Mesodermal cell (in vitro differentiated cells): ENCODE results near the gene PVR.
"Not testable (repeated sequence)": the region's sequence is repeated elsewhere in the genome, so short reads cannot be mapped to it uniquely, and the experiment has no call there.

Experiments used
- H3K27ac ChIP-seq: 2 replicates; pipeline ENCODE4 v1.7.0; 2013; ENCODE audit warnings: mild to moderate bottlenecking, low read depth, low read length, moderate library complexity; ENCODE audit not compliant: severe bottlenecking
- H3K36me3 ChIP-seq: 2 replicates; pipeline ENCODE4 v1.7.1; 2013; ENCODE audit warnings: mild to moderate bottlenecking, low read length, moderate library complexity; ENCODE audit not compliant: control insufficient read depth, insufficient read depth
- H3K4me1 ChIP-seq: one replicate; pipeline ENCODE4 v1.7.1; 2013; ENCODE audit warnings: mild to moderate bottlenecking, low read length; ENCODE audit not compliant: insufficient read depth, control insufficient read depth, poor library complexity, severe bottlenecking
- H3K4me3 ChIP-seq: 2 replicates; pipeline ENCODE4 v1.7.0; 2013; ENCODE audit warnings: low read length, control low read depth, mild to moderate bottlenecking; ENCODE audit not compliant: insufficient read depth, poor library complexity, severe bottlenecking; ENCODE audit errors: extremely low read depth
- H3K9me3 ChIP-seq: 2 replicates; pipeline ENCODE4 v1.7.1; 2013; ENCODE audit warnings: mild to moderate bottlenecking, low read length, moderate library complexity; ENCODE audit not compliant: control insufficient read depth
- WGBS, 2 experiments: methylation state at CpG; one replicate each; pipeline ENCODE4 v1.1.5; 2013; ENCODE audit warnings: missing lambda C conversion rate in 2 of 2; ENCODE audit not compliant: insufficient coverage in 2 of 2; 5-methylcytosine and 5-hydroxymethylcytosine counted together

Gene PVR

GRCh38 chr19:44661205-44661604 lies 17.5 kb downstream of the PVR start:
- no peaks in the 10 kb centered on the region for H3K4me1 ChIP-seq
- no peak overlapping the region for H3K27ac ChIP-seq
- H3K9me3 ChIP-seq, result no peaks in the 10 kb centered on the region
- 91 to 94% methylated on average over 3 to 9 of the region's 11 CpGs for WGBS, 2 experiments
- peaks cover 74% of the 10 kb centered on the region for H3K36me3 ChIP-seq
- H3K4me3 ChIP-seq, result no peak overlapping the region

- peaks cover 67% of the 10 kb centered on the region for H3K36me3 ChIP-seq
Measured at GRCh38 chr19:44661904-44662303, 18.2 kb downstream of the PVR start.

GRCh38 chr19:44662691-44663385 lies 19.1 kb downstream of the PVR start:
- H3K4me1 ChIP-seq, result no peaks in the 10 kb centered on the region
- no peak overlapping the region for H3K4me3 ChIP-seq
- peaks cover 58% of the 10 kb centered on the region for H3K36me3 ChIP-seq
- H3K9me3 ChIP-seq, result no peaks in the 10 kb centered on the region
- no peak overlapping the region for H3K27ac ChIP-seq
- 99 to 100% methylated on average over 5 to 7 of the region's 7 CpGs for WGBS, 2 experiments

More at GRCh38 chr19:44661904-44662303, 18.2 kb downstream of the PVR start:
- H3K9me3 ChIP-seq, result no peaks in the 10 kb centered on the region
- H3K4me1 ChIP-seq, result no peaks in the 10 kb centered on the region
- H3K27ac ChIP-seq, result no peak overlapping the region
- H3K4me3 ChIP-seq, result no peak overlapping the region
- 94% methylated on average over 7 of the region's 7 CpGs for WGBS, 2 experiments

GRCh38 chr19:44663996-44664395 lies 20.3 kb downstream of the PVR start:
- WGBS, 2 experiments, result 93 to 100% methylated on average over 4 to 5 of the region's 5 CpGs
- no peaks in the 10 kb centered on the region for H3K9me3 ChIP-seq
- H3K36me3 ChIP-seq, result peaks cover 46% of the 10 kb centered on the region
- H3K4me3 ChIP-seq, result no peak overlapping the region
- no peaks in the 10 kb centered on the region for H3K4me1 ChIP-seq
- H3K27ac ChIP-seq, result no peak overlapping the region

GRCh38 chr19:44664976-44665375 lies 21.3 kb downstream of the PVR start:
- WGBS, 2 experiments, result 87 to 89% methylated on average over 5 to 10 of the region's 10 CpGs
- Histone ChIP-seq H3K4me1 (no peaks in the 10 kb centered on the region), H3K36me3 (peaks cover 37% of the 10 kb centered on the region), H3K9me3 (no peaks in the 10 kb centered on the region), H3K27ac (no peak overlapping the region), H3K4me3 (no peak overlapping the region)

- H3K4me1 ChIP-seq, result no peaks in the 10 kb centered on the region
- WGBS, 2 experiments, result 78 to 84% methylated on average over 4 to 6 of the region's 7 CpGs
- H3K27ac ChIP-seq, result no peak overlapping the region
- H3K4me3 ChIP-seq, result no peak overlapping the region
- peaks cover 16% of the 10 kb centered on the region for H3K36me3 ChIP-seq
- H3K9me3 ChIP-seq, result no peaks in the 10 kb centered on the region
Measured at GRCh38 chr19:44666852-44667556, 23.3 kb downstream of the PVR start.

- H3K4me1 ChIP-seq, result no peaks in the 10 kb centered on the region
- H3K4me3 ChIP-seq, result no peak overlapping the region
- no peaks in the 10 kb centered on the region for H3K9me3 ChIP-seq
- H3K27ac ChIP-seq, result no peak overlapping the region
- no peaks in the 10 kb centered on the region for H3K36me3 ChIP-seq
- 88 to 89% methylated on average over 2 of the region's 2 CpGs for WGBS, 2 experiments
Measured at GRCh38 chr19:44668985-44669764, 25.5 kb downstream of the PVR start.

- not testable (repeated sequence) for H3K36me3 ChIP-seq, H3K27ac ChIP-seq, H3K4me1 ChIP-seq, H3K9me3 ChIP-seq, H3K4me3 ChIP-seq
- WGBS, 2 experiments, result 100% methylated on average over 1 of the region's 2 CpGs
Measured at GRCh38 chr19:44670027-44670426, 26.3 kb downstream of the PVR start.

- 90 to 100% methylated on average over 2 of the region's 2 CpGs for whole genome bisulfite sequencing, 2 experiments
Measured at GRCh38 chr19:44671400-44671799, 27.7 kb downstream of the PVR start, which contains the start of gene CEACAM19. TSS of gene CEACAM19 (plus strand) at chr19:44671482. CDS start at chr19:44671932, 450 bp downstream.

GRCh38 chr19:44672226-44672625 lies 28.5 kb downstream of the PVR start:
- 67 to 70% methylated on average over 1 of the region's 1 CpG for WGBS, 2 experiments
- Histone ChIP-seq H3K4me3 (no peak overlapping the region), H3K9me3 (peaks cover 6% of the 10 kb centered on the region), H3K36me3 (no peaks in the 10 kb centered on the region), H3K4me1 (peaks cover 5% of the 10 kb centered on the region), H3K27ac (no peak overlapping the region)

More at GRCh38 chr19:44671400-44671799, 27.7 kb downstream of the PVR start, which contains the start of gene CEACAM19:
- H3K36me3 ChIP-seq, result no peaks in the 10 kb centered on the region
- no peaks in the 10 kb centered on the region for H3K4me1 ChIP-seq
- no peak within 1 kb of the TSS for H3K4me3 ChIP-seq
- H3K9me3 ChIP-seq, result no peaks in the 10 kb centered on the region
- no peak within 1 kb of the TSS for H3K27ac ChIP-seq
